ENCODE results near the gene KRTAP25-1. TPM values are rescaled to one million over a fixed set of nuclear protein-coding genes. Genes with fewer than 3 reads are reported as not detected.

Gene KRTAP25-1
- polyA plus RNA-seq, 1 of the 3 experiments (the other 2 are of a cell fraction) = not detected

GRCh38 chr21:30282850-30283249 is 6.5 kb downstream of the KRTAP25-1 start, which contains the start of gene KRTAP24-1 (continued):
- TF ChIP-seq POLR2AphosphoS5 (IDR thresholded peaks at IDR 0.05; ENCODE audit: low read depth, low read length) (no peak), CHD2 (IDR thresholded peaks at IDR 0.05; ENCODE audit: low read length, partially characterized antibody) (no peak), TAF1 (IDR thresholded peaks at IDR 0.05; ENCODE audit: borderline replicate concordance, low read depth, low read length) (no peak), FOXJ3 (CRISPR knock-in tag; IDR thresholded peaks at IDR 0.05) (no peak)
- TF ChIP-seq, protein P1, sequence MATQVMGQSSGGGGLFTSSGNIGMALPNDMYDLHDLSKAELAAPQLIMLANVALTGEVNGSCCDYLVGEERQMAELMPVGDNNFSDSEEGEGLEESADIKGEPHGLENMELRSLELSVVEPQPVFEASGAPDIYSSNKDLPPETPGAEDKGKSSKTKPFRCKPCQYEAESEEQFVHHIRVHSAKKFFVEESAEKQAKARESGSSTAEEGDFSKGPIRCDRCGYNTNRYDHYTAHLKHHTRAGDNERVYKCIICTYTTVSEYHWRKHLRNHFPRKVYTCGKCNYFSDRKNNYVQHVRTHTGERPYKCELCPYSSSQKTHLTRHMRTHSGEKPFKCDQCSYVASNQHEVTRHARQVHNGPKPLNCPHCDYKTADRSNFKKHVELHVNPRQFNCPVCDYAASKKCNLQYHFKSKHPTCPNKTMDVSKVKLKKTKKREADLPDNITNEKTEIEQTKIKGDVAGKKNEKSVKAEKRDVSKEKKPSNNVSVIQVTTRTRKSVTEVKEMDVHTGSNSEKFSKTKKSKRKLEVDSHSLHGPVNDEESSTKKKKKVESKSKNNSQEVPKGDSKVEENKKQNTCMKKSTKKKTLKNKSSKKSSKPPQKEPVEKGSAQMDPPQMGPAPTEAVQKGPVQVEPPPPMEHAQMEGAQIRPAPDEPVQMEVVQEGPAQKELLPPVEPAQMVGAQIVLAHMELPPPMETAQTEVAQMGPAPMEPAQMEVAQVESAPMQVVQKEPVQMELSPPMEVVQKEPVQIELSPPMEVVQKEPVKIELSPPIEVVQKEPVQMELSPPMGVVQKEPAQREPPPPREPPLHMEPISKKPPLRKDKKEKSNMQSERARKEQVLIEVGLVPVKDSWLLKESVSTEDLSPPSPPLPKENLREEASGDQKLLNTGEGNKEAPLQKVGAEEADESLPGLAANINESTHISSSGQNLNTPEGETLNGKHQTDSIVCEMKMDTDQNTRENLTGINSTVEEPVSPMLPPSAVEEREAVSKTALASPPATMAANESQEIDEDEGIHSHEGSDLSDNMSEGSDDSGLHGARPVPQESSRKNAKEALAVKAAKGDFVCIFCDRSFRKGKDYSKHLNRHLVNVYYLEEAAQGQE (IDR thresholded peaks at IDR 0.05; ENCODE audit: low read depth, low read length) = no peak

DNA sequence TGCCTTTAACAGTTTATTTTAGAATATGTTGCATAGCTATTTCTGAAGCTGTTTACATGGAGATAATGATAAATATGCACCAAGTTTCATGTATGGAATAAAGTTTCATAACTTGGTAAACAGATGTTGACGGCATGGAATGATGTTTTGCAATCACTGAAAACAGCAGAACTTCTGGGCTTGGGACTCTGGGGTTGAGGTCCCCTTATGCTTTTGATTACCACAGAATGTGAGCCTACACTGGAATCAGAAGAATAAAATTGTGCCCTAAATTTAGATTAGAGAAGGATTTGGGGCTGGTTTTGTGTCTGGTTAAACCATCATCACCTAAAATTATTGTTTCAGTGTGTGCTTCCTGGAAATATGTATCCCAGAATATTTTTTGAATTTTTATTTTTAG is 17.7 kb downstream of the KRTAP25-1 start:
- no peaks in the 10 kb centered on the region for H4K20me1 ChIP-seq (ENCODE audit: insufficient read depth)
- POLR2A ChIA-PET = no interaction called here
- no peaks in the 10 kb centered on the region for H3K79me2 ChIP-seq (ENCODE audit: insufficient read depth)
- H3F3A ChIP-seq (replicated peaks; ENCODE audit: insufficient read depth) = no peaks in the 10 kb centered on the region
- H3K27me3 ChIP-seq (ENCODE audit: insufficient read depth) = no peaks in the 10 kb centered on the region
- no peak overlapping the region for H3K9ac ChIP-seq
- H3K36me3 ChIP-seq (replicated peaks in 1 of 2; ENCODE audit: control insufficient read depth in 1 of 2, insufficient read depth in 2 of 2, low read length in 1 of 2) = no peaks in the 10 kb centered on the region
- no peaks in the 10 kb centered on the region for H3K9me2 ChIP-seq
- H3K9me3 ChIP-seq = no peaks in the 10 kb centered on the region
- DNase-seq = no peak
- CTCF ChIA-PET = no interaction called here
- no peak overlapping the region for H3K4me3 ChIP-seq (ENCODE audit: low read depth in 2 of 2, low read length in 1 of 2)
- H2AFZ ChIP-seq (ENCODE audit: low read depth) = no peak overlapping the region
- no peak overlapping the region for H3K4me2 ChIP-seq
- no peaks in the 10 kb centered on the region for H3K4me1 ChIP-seq (ENCODE audit: control insufficient read depth in 1 of 2, insufficient read depth in 2 of 2, low read depth in 1 of 2, low read length in 1 of 2)
- no peak overlapping the region for H3K27ac ChIP-seq (ENCODE audit: low read depth in 2 of 2, low read length in 1 of 2)
- 4% methylated on average over 1 of the region's 1 CpG for WGBS (ENCODE audit: low lambda C conversion rate)
- TF ChIP-seq ELF1 (IDR thresholded peaks at IDR 0.05) (no peak), RAD21 (IDR thresholded peaks at IDR 0.05; ENCODE audit: low read length) (no peak), MEF2A (IDR thresholded peaks at IDR 0.05; ENCODE audit: borderline replicate concordance, low read depth) (no peak), SIN3A (IDR thresholded peaks at IDR 0.05; ENCODE audit: borderline replicate concordance, low read depth, low read length) (no peak), FOSL2 (IDR thresholded peaks at IDR 0.05; ENCODE audit: borderline replicate concordance, low read depth) (no peak)
- TF ChIP-seq, protein P2, sequence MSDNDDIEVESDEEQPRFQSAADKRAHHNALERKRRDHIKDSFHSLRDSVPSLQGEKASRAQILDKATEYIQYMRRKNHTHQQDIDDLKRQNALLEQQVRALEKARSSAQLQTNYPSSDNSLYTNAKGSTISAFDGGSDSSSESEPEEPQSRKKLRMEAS (IDR thresholded peaks at IDR 0.05; ENCODE audit: low read depth) = no peak
- TF ChIP-seq, protein P3, sequence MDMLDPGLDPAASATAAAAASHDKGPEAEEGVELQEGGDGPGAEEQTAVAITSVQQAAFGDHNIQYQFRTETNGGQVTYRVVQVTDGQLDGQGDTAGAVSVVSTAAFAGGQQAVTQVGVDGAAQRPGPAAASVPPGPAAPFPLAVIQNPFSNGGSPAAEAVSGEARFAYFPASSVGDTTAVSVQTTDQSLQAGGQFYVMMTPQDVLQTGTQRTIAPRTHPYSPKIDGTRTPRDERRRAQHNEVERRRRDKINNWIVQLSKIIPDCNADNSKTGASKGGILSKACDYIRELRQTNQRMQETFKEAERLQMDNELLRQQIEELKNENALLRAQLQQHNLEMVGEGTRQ (IDR thresholded peaks at IDR 0.05; ENCODE audit: borderline replicate concordance, low read depth, low read length) = no peak
- TF ChIP-seq, protein P4, sequence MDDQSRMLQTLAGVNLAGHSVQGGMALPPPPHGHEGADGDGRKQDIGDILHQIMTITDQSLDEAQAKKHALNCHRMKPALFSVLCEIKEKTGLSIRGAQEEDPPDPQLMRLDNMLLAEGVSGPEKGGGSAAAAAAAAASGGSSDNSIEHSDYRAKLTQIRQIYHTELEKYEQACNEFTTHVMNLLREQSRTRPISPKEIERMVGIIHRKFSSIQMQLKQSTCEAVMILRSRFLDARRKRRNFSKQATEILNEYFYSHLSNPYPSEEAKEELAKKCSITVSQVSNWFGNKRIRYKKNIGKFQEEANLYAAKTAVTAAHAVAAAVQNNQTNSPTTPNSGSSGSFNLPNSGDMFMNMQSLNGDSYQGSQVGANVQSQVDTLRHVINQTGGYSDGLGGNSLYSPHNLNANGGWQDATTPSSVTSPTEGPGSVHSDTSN (IDR thresholded peaks at IDR 0.05) = no peak
- TF ChIP-seq, protein P5, sequence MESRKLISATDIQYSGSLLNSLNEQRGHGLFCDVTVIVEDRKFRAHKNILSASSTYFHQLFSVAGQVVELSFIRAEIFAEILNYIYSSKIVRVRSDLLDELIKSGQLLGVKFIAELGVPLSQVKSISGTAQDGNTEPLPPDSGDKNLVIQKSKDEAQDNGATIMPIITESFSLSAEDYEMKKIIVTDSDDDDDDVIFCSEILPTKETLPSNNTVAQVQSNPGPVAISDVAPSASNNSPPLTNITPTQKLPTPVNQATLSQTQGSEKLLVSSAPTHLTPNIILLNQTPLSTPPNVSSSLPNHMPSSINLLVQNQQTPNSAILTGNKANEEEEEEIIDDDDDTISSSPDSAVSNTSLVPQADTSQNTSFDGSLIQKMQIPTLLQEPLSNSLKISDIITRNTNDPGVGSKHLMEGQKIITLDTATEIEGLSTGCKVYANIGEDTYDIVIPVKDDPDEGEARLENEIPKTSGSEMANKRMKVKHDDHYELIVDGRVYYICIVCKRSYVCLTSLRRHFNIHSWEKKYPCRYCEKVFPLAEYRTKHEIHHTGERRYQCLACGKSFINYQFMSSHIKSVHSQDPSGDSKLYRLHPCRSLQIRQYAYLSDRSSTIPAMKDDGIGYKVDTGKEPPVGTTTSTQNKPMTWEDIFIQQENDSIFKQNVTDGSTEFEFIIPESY (IDR thresholded peaks at IDR 0.05; ENCODE audit: borderline replicate concordance, low read depth) = no peak
